ENCODE data around the gene TRUB2. TPM values are rescaled to one million over a fixed set of nuclear protein-coding genes. Genes with fewer than 3 reads are reported as not detected.

Gene TRUB2
- total and polyA plus RNA-seq, 2 donors (not counting 1 experiment from before 2014, with no cell fraction given), result 7.6 to 21.5 TPM

GRCh38 chr9:128325629-128326028, 3.4 kb upstream of the TRUB2 start:
- ATAC-seq (ENCODE audit: low read depth), result no peak
- H3K79me2 ChIP-seq (ENCODE audit: control insufficient read depth, insufficient read depth, low read length), result peaks cover 56% of the 10 kb centered on the region
- H3K4me2 ChIP-seq (replicated peaks; ENCODE audit: low read depth, low read length, poor library complexity, severe bottlenecking), result no peak overlapping the region
- no peaks in the 10 kb centered on the region for H3K9me3 ChIP-seq (ENCODE audit: control extremely low read depth in 1 of 3, control insufficient read depth in 2 of 3, insufficient read depth in 1 of 3, low read length in 2 of 3)
- H3K4me3 ChIP-seq (ENCODE audit: control extremely low read depth in 1 of 5, extremely low read depth in 1 of 5, insufficient read depth in 1 of 5, low read depth in 2 of 5, low read length in 4 of 5), result no peak overlapping the region
- Mint-ChIP-seq H3K27ac (no peak overlapping the region), H3K9me3 (ENCODE audit: insufficient read depth) (no peaks in the 10 kb centered on the region), H3K27me3 (no peaks in the 10 kb centered on the region), H3K4me3 (no peak overlapping the region), H3K4me1 (peaks cover 31% of the 10 kb centered on the region)
- H3K4me1 ChIP-seq (ENCODE audit: control insufficient read depth in 2 of 2, insufficient read depth in 2 of 2, low read length in 2 of 2), result peaks cover 17 to 22% of the 10 kb centered on the region in 2 donors
- no peak for TF ChIP-seq EZH2 (IDR thresholded peaks at IDR 0.05; ENCODE audit: borderline replicate concordance, insufficient read depth, low read depth, low read length, poor library complexity, severe bottlenecking)
- TF ChIP-seq CTCF (IDR thresholded peaks at IDR 0.05), result no peak
- peaks cover 5% of the 10 kb centered on the region for H4K20me1 ChIP-seq (ENCODE audit: control insufficient read depth, insufficient read depth, low read length, poor library complexity, severe bottlenecking)
- intact Hi-C loops (cut with micrococcal nuclease), result no loop called here
- POLR2A ChIA-PET, result no interaction called here
- WGBS (ENCODE audit: insufficient coverage), result 91% methylated on average over 13 of the region's 13 CpGs
- no peak overlapping the region for H3K9ac ChIP-seq (ENCODE audit: low read length)
- H2AFZ ChIP-seq (ENCODE audit: insufficient read depth, low read depth, low read length, poor library complexity, severe bottlenecking), result no peak overlapping the region
- H3K27ac ChIP-seq (ENCODE audit: low read length in 2 of 2), result no peak overlapping the region
- H3K36me3 ChIP-seq (replicated peaks in 1 of 2; ENCODE audit: control extremely low read depth in 1 of 2, control insufficient read depth in 1 of 2, extremely low read depth in 1 of 2, insufficient read depth in 2 of 2, low read length in 1 of 2), result peaks cover 2 to 23% of the 10 kb centered on the region in 2 experiments
- CTCF ChIA-PET, result interaction anchor here (1.2 to 1.3 kb wide), 2 partner anchors 9 to 15 kb away, joined by 3 read pairs; no protein-coding TSS in a partner anchor
- H3K27me3 ChIP-seq (replicated peaks in 1 of 4; ENCODE audit: control extremely low read depth in 1 of 4, control insufficient read depth in 3 of 4, insufficient read depth in 4 of 4, low read length in 3 of 4), result no peaks in the 10 kb centered on the region
- no peak for DNase-seq

GRCh38 chr9:128324401-128324800, 2.2 kb upstream of the TRUB2 start:
- Histone ChIP-seq H4K20me1 (ENCODE audit: control insufficient read depth, insufficient read depth, low read length, poor library complexity, severe bottlenecking) (peaks cover 5% of the 10 kb centered on the region), H3K4me2 (replicated peaks; ENCODE audit: low read depth, low read length, poor library complexity, severe bottlenecking) (no peak overlapping the region), H3K79me2 (ENCODE audit: control insufficient read depth, insufficient read depth, low read length) (peaks cover 53% of the 10 kb centered on the region), H3K9ac (ENCODE audit: low read length) (no peak overlapping the region), H3K9me3 (ENCODE audit: control extremely low read depth in 1 of 3, control insufficient read depth in 2 of 3, insufficient read depth in 1 of 3, low read length in 2 of 3) (no peaks in the 10 kb centered on the region), H3K4me1 (ENCODE audit: control insufficient read depth in 2 of 2, insufficient read depth in 2 of 2, low read length in 2 of 2) (peaks cover 17 to 22% of the 10 kb centered on the region in 2 donors), H2AFZ (ENCODE audit: insufficient read depth, low read depth, low read length, poor library complexity, severe bottlenecking) (no peak overlapping the region), H3K27ac (ENCODE audit: low read length in 2 of 2) (no peak overlapping the region), H3K4me3 (ENCODE audit: control extremely low read depth in 1 of 5, extremely low read depth in 1 of 5, insufficient read depth in 1 of 5, low read depth in 2 of 5, low read length in 4 of 5) (no peak overlapping the region), H3K36me3 (replicated peaks in 1 of 2; ENCODE audit: control extremely low read depth in 1 of 2, control insufficient read depth in 1 of 2, extremely low read depth in 1 of 2, insufficient read depth in 2 of 2, low read length in 1 of 2) (peaks cover 2 to 23% of the 10 kb centered on the region in 2 experiments), H3K27me3 (replicated peaks in 1 of 4; ENCODE audit: control extremely low read depth in 1 of 4, control insufficient read depth in 3 of 4, insufficient read depth in 4 of 4, low read length in 3 of 4) (no peaks in the 10 kb centered on the region)
- Mint-ChIP-seq H3K27me3 (no peaks in the 10 kb centered on the region), H3K27ac (peak overlapping the region; percentile 41), H3K4me1 (peaks cover 31% of the 10 kb centered on the region), H3K4me3 (peak overlapping the region; percentile 97), H3K9me3 (ENCODE audit: insufficient read depth) (no peaks in the 10 kb centered on the region)
- intact Hi-C loops (cut with micrococcal nuclease), result loop anchor here (5.0 kb wide), 2 partner anchors 132 to 228 kb away; partner anchors contain the start of genes CIZ1 and SPTAN1
- TF ChIP-seq EZH2 (IDR thresholded peaks at IDR 0.05; ENCODE audit: borderline replicate concordance, insufficient read depth, low read depth, low read length, poor library complexity, severe bottlenecking) (no peak), CTCF (IDR thresholded peaks at IDR 0.05) (no peak)
- no peak for ATAC-seq (ENCODE audit: low read depth)
- CTCF ChIA-PET, result interaction anchor here (0.6 to 1.2 kb wide), 4 partner anchors 10 to 46 kb away, joined by 3 read pairs; partner anchors contain the start of gene URM1
- no peak for DNase-seq
- POLR2A ChIA-PET, result interaction anchor here (0.5 to 0.6 kb wide), 3 partner anchors 14 to 450 kb away, joined by 3 to 6 read pairs (median 4); no protein-coding TSS in a partner anchor
- no CpG with 5 or more reads among the region's 1 CpG for WGBS (ENCODE audit: insufficient coverage)

Data from B cell (primary cell).